ENCODE measurements around the gene PTRH1.

Gene PTRH1

GRCh38 chr9:127664678-127665507, 50.6 kb downstream of the PTRH1 start:
- DNase-seq (ENCODE audit: low spot score) (no peak), FAIRE-seq (no peak)

GRCh38 chr9:127664324-127664677, 51.2 kb downstream of the PTRH1 start:
- FAIRE-seq, result no peak
- no peak for DNase-seq (ENCODE audit: low spot score)

Data from urothelium cell line (cell line).